NOMO-1 (cell line): ENCODE measurements around the gene BTBD3.

ENCODE experiments used
- DNase-seq, 2 experiments: peaks; one replicate each; lab custom pipeline; 2025; ENCODE audit not compliant: unreplicated experiment in 2 of 2; lab: John Stamatoyannopoulos, UW

Gene BTBD3

GRCh38 chr20:11912659-11913415, 4.9 kb upstream of the BTBD3 start:
- no peak for DNase-seq

DNA sequence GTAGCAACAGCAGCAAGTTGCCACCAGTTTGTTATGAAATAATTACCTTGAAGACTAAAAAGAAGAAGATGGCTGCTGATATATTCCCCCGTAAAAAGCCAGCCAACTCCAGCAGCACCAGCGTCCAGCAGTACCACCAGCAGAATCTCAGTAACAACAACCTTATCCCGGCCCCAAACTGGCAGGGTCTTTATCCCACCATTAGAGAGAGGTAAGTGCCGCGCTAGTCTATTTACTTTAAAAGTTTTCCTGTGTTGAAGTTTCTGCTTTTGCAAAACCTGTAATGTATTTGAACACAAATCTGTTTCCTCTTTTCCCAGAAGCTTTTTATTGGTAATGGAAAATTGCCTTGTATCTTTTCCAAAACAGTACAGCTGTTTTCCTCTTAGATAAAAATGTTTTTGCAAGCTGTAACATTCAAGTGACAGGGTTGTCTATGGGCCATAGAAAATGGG, 725 bp downstream of the BTBD3 start:
- no peak for DNase-seq

- no peak for DNase-seq
Observed at GRCh38 chr20:11918981-11919380, 1.3 kb downstream of the BTBD3 start.

DNA sequence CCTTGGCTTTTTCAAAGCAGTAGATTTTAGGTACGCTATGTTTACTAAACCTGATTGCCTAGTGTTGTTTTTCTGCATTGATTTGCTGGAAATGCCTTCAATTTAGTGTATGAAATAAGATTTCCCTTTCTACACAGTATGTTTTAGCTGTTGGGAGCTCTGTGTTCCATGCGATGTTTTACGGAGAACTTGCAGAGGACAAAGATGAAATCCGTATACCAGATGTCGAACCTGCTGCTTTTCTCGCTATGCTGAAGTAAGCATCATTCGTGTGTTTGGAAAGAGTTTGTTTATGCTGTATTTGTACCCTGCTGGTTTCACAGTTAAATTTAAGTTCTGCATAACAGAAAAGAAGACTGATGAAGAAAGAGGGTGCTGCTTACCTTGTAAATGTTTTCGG, 1.9 kb downstream of the BTBD3 start:
- DNase-seq: no peak

GRCh38 chr20:11920083-11920482, 2.4 kb downstream of the BTBD3 start:
- no peak for DNase-seq

DNA sequence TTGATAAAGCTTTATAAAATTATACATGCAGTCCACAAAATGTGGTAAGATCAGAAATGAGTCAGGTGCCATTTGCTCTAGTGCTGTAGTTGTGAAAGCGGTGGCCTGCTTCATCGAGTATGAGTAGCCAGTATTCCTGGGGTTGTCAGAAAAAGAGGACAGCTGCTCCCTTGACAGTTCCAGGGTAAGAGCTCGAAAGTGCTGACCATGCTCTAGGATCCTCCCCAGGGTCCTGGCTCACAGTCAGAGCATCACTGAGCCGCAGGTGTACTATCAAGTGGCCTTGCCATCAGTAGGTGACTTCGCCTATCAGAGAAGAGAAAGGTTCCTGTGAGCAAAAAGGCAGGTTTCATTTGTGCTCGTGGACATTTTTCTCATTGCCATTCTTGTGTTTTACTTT, 3.6 kb downstream of the BTBD3 start:
- no peak for DNase-seq

DNA sequence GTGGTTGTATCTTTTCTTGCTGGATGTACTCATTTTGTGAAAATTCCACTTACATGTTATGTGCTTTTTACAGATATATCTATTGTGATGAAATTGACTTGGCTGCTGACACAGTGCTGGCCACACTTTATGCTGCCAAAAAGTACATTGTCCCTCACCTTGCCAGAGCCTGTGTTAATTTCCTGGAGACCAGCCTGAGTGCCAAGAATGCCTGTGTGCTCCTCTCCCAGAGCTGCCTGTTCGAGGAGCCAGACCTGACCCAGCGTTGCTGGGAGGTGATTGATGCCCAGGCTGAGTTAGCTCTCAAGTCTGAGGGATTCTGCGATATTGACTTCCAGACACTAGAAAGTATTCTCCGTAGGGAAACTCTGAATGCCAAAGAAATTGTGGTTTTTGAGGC, 4.9 kb downstream of the BTBD3 start:
- no peak for DNase-seq

- no peak for DNase-seq
Observed at GRCh38 chr20:11924923-11925322, 7.2 kb downstream of the BTBD3 start.

GRCh38 chr20:11926292-11926998, 8.8 kb downstream of the BTBD3 start:
- no peak for DNase-seq

GRCh38 chr20:11929947-11930346, 12.3 kb downstream of the BTBD3 start:
- peak in 1 of 2 experiments; percentile 20 for DNase-seq

DNA sequence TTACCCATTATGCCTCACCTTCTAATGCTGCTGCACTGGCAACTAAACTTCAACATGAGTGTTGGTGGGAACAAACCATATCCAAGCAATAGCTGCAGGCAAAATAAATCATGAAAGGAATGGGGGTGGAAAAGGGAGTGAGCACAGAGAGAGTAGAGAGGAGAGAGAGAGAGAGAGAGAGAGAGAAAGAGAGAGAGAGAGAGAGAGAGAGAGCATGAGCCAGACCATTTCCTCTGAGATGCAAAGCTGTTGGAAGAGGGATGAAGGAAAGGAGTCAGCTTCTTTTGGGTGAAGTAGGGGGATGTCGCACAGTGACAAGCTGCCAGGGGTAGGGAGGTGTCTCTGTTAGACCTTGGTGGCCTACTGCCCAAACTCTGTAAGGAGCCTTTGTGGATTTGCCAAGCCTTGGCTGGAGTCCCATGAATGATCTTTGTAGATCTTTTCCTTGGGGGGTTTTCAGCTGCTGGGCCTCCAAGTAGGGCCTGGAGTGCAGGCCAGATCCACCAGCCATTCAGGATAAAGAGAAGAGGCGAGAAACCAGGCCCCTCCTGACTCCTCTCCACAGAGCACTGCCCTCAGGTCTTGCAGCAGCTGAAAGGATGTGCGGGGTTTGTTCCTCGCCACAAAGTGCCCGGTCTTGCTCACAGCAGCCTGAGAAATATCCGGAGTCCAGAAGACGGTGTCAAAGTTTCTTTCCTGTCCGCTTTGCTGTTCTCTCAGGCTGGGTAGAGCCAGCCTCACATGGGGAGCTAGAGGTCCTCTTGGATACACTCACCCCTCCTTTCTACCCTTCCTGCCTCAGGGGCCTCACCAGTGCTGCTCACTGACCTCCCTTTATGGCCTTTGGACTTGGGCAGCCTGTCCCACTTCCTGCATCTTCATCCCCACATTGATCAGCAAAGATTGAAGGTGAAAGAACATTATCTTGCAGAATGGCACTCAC, 17.8 kb downstream of the BTBD3 start:
- no peak for DNase-seq

DNA sequence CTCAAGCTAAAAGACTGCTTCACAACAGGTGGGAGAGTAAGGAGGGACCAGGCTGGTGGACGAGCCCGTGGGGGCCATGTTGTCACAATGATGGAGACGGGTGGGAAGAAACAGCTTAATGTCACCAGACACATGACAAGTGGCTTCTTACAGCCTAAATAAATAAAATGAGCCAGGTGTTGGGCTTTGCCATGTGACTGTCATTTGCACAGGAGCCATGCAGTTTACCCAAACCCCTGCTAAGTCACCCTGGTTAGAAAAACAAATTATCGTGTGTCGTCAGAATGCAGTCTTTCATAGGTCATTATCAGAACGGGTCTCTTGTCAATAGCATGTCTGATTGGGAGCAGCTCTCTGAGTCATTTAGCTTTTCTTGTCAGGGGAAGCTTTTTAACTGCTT, 18.5 kb downstream of the BTBD3 start:
- no peak for DNase-seq

- DNase-seq: no peak
Observed at GRCh38 chr20:11937230-11937629, 19.5 kb downstream of the BTBD3 start.

GRCh38 chr20:11941593-11942246, 24.0 kb downstream of the BTBD3 start:
- DNase-seq: no peak

DNA sequence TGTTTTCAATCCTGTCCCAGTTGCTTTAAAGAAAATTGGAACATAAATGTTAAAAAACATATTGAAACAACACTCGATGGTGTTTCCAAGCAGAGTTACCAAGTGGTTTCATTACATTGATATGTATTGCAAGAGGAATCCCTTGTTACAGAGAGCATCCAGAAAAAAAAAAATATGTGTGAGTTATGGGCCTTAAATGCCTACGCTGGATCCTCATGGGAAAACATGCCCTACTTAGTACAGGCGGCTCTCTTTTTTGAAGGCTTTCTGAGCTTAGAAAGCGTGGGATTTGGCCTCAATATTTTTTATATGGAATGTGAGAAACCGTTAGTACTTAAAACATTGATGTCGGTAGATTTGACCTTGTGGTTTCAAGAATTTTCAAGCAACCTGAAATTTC, 26.1 kb downstream of the BTBD3 start:
- no peak for DNase-seq

DNA sequence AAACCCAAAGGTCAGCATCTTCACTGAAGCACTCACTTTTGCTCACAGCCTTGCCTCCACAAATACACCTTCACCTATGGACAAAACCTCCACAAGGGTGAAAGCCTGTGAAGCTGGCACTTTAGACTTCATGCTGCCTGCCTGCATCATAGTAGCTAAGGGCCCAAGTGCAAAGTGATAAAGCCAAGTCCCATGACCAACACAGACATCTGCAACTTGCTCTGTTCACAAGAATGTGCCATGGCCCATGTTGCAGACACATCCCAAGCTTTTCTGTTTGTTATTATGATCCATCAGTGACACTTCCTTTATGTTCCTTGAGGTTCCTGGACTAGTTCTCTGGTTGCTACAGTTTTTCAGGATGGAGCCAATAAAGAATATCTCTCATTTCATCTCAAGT, 31.1 kb downstream of the BTBD3 start:
- no peak for DNase-seq

DNA sequence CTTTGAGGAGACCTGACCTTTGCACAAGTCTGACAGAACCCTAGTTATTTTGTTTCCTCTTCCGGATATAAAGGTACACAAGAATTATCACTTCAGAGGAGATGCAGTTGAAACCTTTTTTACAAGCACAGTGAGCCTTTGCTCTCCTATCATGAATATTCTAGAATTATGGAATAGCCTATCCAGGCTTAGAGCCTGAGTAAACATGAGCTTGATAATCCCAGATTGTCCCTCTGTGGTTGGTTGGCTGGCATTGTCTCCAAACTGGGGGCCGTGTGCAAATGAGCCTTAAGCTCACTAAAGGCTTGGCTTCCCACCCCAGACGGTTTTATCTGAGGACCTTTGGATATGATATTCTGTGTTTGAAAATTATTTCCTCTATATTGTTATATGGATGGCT, 32.0 kb downstream of the BTBD3 start:
- no peak for DNase-seq

- no peak for DNase-seq
Observed at GRCh38 chr20:11951696-11952095, 34.0 kb downstream of the BTBD3 start.

GRCh38 chr20:11952639-11953038, 34.9 kb downstream of the BTBD3 start:
- DNase-seq: no peak

- DNase-seq: no peak
Observed at GRCh38 chr20:11957911-11958310, 40.2 kb downstream of the BTBD3 start.

GRCh38 chr20:11958855-11959254, 41.2 kb downstream of the BTBD3 start:
- DNase-seq: no peak
